Measurements from ENCODE around the gene CPE.

The CPE gene

GRCh38 chr4:165512424-165512823, 133.6 kb downstream of the CPE start:
- DNase-seq: no peak
- Histone ChIP-seq H3K4me3 (ENCODE audit: insufficient read depth, low read depth, low read length, poor library complexity, severe bottlenecking) (no peak overlapping the region), H3K36me3 (ENCODE audit: control insufficient read depth, insufficient read depth, low read length) (no peaks in the 10 kb centered on the region), H3K9me3 (ENCODE audit: control insufficient read depth, low read length) (no peaks in the 10 kb centered on the region), H3K4me1 (ENCODE audit: control insufficient read depth, insufficient read depth, low read length, poor library complexity, severe bottlenecking) (no peaks in the 10 kb centered on the region), H3K27me3 (replicated peaks; ENCODE audit: control insufficient read depth, insufficient read depth, low read length, poor library complexity, severe bottlenecking) (no peaks in the 10 kb centered on the region), H3K27ac (ENCODE audit: insufficient read depth, low read length, poor library complexity, severe bottlenecking) (no peak overlapping the region)

DNA sequence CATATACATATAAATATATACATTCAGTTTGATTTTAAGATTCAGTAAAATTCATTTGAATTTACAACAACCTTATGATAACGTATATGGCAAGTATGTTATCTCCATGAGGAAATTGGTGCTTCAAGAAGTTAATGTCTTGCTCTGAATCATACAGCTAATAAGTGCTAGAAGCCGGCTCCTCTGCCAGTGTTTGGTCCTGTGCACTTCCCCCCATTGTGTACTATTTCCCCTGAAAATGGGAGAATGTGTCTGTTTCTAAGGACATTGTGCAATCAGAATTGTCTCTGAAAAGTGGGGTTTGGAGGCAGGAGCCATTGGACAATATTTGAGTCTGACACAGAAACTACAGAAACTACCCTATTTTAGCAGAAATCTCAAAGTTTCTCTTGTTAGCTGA, 135.9 kb downstream of the CPE start:
- DNase-seq: no peak
- H3K36me3 ChIP-seq (ENCODE audit: control insufficient read depth, insufficient read depth, low read length): no peaks in the 10 kb centered on the region
- H3K9me3 ChIP-seq (ENCODE audit: control insufficient read depth, low read length): no peaks in the 10 kb centered on the region

GRCh38 chr4:165515201-165515600, 136.4 kb downstream of the CPE start:
- DNase-seq: no peak
- Histone ChIP-seq H3K36me3 (ENCODE audit: control insufficient read depth, insufficient read depth, low read length) (no peaks in the 10 kb centered on the region), H3K4me1 (ENCODE audit: control insufficient read depth, insufficient read depth, low read length, poor library complexity, severe bottlenecking) (no peaks in the 10 kb centered on the region), H3K9me3 (ENCODE audit: control insufficient read depth, low read length) (no peaks in the 10 kb centered on the region), H3K27me3 (replicated peaks; ENCODE audit: control insufficient read depth, insufficient read depth, low read length, poor library complexity, severe bottlenecking) (no peaks in the 10 kb centered on the region), H3K4me3 (ENCODE audit: insufficient read depth, low read depth, low read length, poor library complexity, severe bottlenecking) (no peak overlapping the region), H3K27ac (ENCODE audit: insufficient read depth, low read length, poor library complexity, severe bottlenecking) (no peak overlapping the region)

More for the DNA sequence above, 135.9 kb downstream of the CPE start:
- H3K27ac ChIP-seq (ENCODE audit: insufficient read depth, low read length, poor library complexity, severe bottlenecking): no peak overlapping the region
- no peaks in the 10 kb centered on the region for H3K4me1 ChIP-seq (ENCODE audit: control insufficient read depth, insufficient read depth, low read length, poor library complexity, severe bottlenecking)
- no peaks in the 10 kb centered on the region for H3K27me3 ChIP-seq (replicated peaks; ENCODE audit: control insufficient read depth, insufficient read depth, low read length, poor library complexity, severe bottlenecking)
- H3K4me3 ChIP-seq (ENCODE audit: insufficient read depth, low read depth, low read length, poor library complexity, severe bottlenecking): no peak overlapping the region

DNA sequence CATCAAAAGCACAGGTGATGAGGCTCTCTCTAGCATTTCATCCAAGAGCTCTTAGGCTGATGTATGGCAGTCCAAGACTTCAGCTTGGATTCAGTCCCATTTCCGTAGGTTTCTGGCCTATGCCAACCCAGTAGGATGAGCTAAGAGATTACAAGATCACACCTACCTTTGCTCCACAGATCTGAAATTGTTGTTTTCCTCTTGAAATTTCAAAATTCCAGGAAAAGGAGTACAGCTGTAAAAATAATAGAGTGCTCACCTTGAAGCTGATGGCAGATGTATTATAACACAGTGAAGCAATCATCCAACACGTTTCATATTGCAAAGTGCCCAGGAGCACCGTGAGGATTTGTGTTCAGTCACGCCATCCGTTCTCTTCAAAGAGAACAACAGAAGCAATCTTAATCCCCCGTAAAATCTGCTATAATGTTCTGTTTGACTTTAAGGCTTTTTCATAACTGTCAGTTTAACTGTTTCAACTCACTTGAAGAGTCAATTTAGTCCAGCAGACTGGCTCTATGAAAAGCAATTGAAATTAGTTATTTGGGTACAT, 137.5 kb downstream of the CPE start:
- Histone ChIP-seq H3K4me1 (ENCODE audit: control insufficient read depth, insufficient read depth, low read length, poor library complexity, severe bottlenecking) (no peaks in the 10 kb centered on the region), H3K36me3 (ENCODE audit: control insufficient read depth, insufficient read depth, low read length) (no peaks in the 10 kb centered on the region), H3K9me3 (ENCODE audit: control insufficient read depth, low read length) (no peaks in the 10 kb centered on the region), H3K27me3 (replicated peaks; ENCODE audit: control insufficient read depth, insufficient read depth, low read length, poor library complexity, severe bottlenecking) (no peaks in the 10 kb centered on the region), H3K27ac (ENCODE audit: insufficient read depth, low read length, poor library complexity, severe bottlenecking) (no peak overlapping the region), H3K4me3 (ENCODE audit: insufficient read depth, low read depth, low read length, poor library complexity, severe bottlenecking) (no peak overlapping the region)
- no peak for DNase-seq

GRCh38 chr4:165517216-165517615, 138.4 kb downstream of the CPE start:
- no peaks in the 10 kb centered on the region for H3K27me3 ChIP-seq (replicated peaks; ENCODE audit: control insufficient read depth, insufficient read depth, low read length, poor library complexity, severe bottlenecking)
- no peak overlapping the region for H3K4me3 ChIP-seq (ENCODE audit: insufficient read depth, low read depth, low read length, poor library complexity, severe bottlenecking)
- no peak overlapping the region for H3K27ac ChIP-seq (ENCODE audit: insufficient read depth, low read length, poor library complexity, severe bottlenecking)
- no peak for DNase-seq
- H3K4me1 ChIP-seq (ENCODE audit: control insufficient read depth, insufficient read depth, low read length, poor library complexity, severe bottlenecking): no peaks in the 10 kb centered on the region
- no peaks in the 10 kb centered on the region for H3K36me3 ChIP-seq (ENCODE audit: control insufficient read depth, insufficient read depth, low read length)
- H3K9me3 ChIP-seq (ENCODE audit: control insufficient read depth, low read length): no peaks in the 10 kb centered on the region

- Histone ChIP-seq H3K27ac (ENCODE audit: insufficient read depth, low read length, poor library complexity, severe bottlenecking) (no peak overlapping the region), H3K4me1 (ENCODE audit: control insufficient read depth, insufficient read depth, low read length, poor library complexity, severe bottlenecking) (no peaks in the 10 kb centered on the region), H3K36me3 (ENCODE audit: control insufficient read depth, insufficient read depth, low read length) (no peaks in the 10 kb centered on the region), H3K27me3 (replicated peaks; ENCODE audit: control insufficient read depth, insufficient read depth, low read length, poor library complexity, severe bottlenecking) (no peaks in the 10 kb centered on the region), H3K4me3 (ENCODE audit: insufficient read depth, low read depth, low read length, poor library complexity, severe bottlenecking) (no peak overlapping the region), H3K9me3 (ENCODE audit: control insufficient read depth, low read length) (no peaks in the 10 kb centered on the region)
- no peak for DNase-seq
Measured at GRCh38 chr4:165518024-165518616, 139.3 kb downstream of the CPE start.

- Histone ChIP-seq H3K36me3 (ENCODE audit: control insufficient read depth, insufficient read depth, low read length) (no peaks in the 10 kb centered on the region), H3K4me1 (ENCODE audit: control insufficient read depth, insufficient read depth, low read length, poor library complexity, severe bottlenecking) (no peaks in the 10 kb centered on the region), H3K27me3 (replicated peaks; ENCODE audit: control insufficient read depth, insufficient read depth, low read length, poor library complexity, severe bottlenecking) (no peaks in the 10 kb centered on the region), H3K27ac (ENCODE audit: insufficient read depth, low read length, poor library complexity, severe bottlenecking) (no peak overlapping the region), H3K4me3 (ENCODE audit: insufficient read depth, low read depth, low read length, poor library complexity, severe bottlenecking) (no peak overlapping the region), H3K9me3 (ENCODE audit: control insufficient read depth, low read length) (no peaks in the 10 kb centered on the region)
- DNase-seq: no peak
Measured at GRCh38 chr4:165518686-165519085, 139.9 kb downstream of the CPE start.

DNA sequence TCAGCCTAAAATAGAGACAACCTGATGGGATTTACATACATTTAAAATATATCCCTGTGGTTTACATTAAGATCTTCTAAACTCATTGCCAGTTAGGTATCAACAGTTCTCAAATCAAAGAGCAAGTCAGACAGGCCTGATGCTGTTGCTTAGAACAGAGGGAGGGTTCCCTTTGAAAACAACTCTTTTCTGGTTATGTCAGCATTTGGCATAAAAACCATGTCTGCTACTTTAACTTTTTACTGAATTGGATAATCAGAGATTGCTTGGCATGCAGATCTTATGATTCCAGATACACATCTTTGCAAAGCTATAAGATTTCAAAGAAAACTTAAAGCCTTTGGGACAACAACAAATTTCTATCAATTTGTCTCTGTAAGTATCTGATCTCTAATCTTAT, 140.8 kb downstream of the CPE start:
- Histone ChIP-seq H3K27me3 (replicated peaks; ENCODE audit: control insufficient read depth, insufficient read depth, low read length, poor library complexity, severe bottlenecking) (no peaks in the 10 kb centered on the region), H3K36me3 (ENCODE audit: control insufficient read depth, insufficient read depth, low read length) (no peaks in the 10 kb centered on the region), H3K4me3 (ENCODE audit: insufficient read depth, low read depth, low read length, poor library complexity, severe bottlenecking) (no peak overlapping the region), H3K9me3 (ENCODE audit: control insufficient read depth, low read length) (no peaks in the 10 kb centered on the region), H3K27ac (ENCODE audit: insufficient read depth, low read length, poor library complexity, severe bottlenecking) (no peak overlapping the region), H3K4me1 (ENCODE audit: control insufficient read depth, insufficient read depth, low read length, poor library complexity, severe bottlenecking) (no peaks in the 10 kb centered on the region)
- DNase-seq: no peak

GRCh38 chr4:165520086-165520485, 141.3 kb downstream of the CPE start:
- Histone ChIP-seq H3K36me3 (ENCODE audit: control insufficient read depth, insufficient read depth, low read length) (no peaks in the 10 kb centered on the region), H3K4me1 (ENCODE audit: control insufficient read depth, insufficient read depth, low read length, poor library complexity, severe bottlenecking) (no peaks in the 10 kb centered on the region), H3K9me3 (ENCODE audit: control insufficient read depth, low read length) (no peaks in the 10 kb centered on the region), H3K27ac (ENCODE audit: insufficient read depth, low read length, poor library complexity, severe bottlenecking) (no peak overlapping the region), H3K4me3 (ENCODE audit: insufficient read depth, low read depth, low read length, poor library complexity, severe bottlenecking) (no peak overlapping the region), H3K27me3 (replicated peaks; ENCODE audit: control insufficient read depth, insufficient read depth, low read length, poor library complexity, severe bottlenecking) (no peaks in the 10 kb centered on the region)
- no peak for DNase-seq

GRCh38 chr4:165522050-165522449, 143.2 kb downstream of the CPE start:
- Histone ChIP-seq H3K4me3 (ENCODE audit: insufficient read depth, low read depth, low read length, poor library complexity, severe bottlenecking) (no peak overlapping the region), H3K27ac (ENCODE audit: insufficient read depth, low read length, poor library complexity, severe bottlenecking) (no peak overlapping the region), H3K9me3 (ENCODE audit: control insufficient read depth, low read length) (no peaks in the 10 kb centered on the region), H3K36me3 (ENCODE audit: control insufficient read depth, insufficient read depth, low read length) (no peaks in the 10 kb centered on the region), H3K27me3 (replicated peaks; ENCODE audit: control insufficient read depth, insufficient read depth, low read length, poor library complexity, severe bottlenecking) (no peaks in the 10 kb centered on the region), H3K4me1 (ENCODE audit: control insufficient read depth, insufficient read depth, low read length, poor library complexity, severe bottlenecking) (no peaks in the 10 kb centered on the region)
- DNase-seq: no peak
